Fibroblast of the aortic adventitia (primary cell): ENCODE data around the gene NUAK2. TPM values are rescaled to one million over a fixed set of nuclear protein-coding genes. Genes with fewer than 3 reads are reported as not detected.

Experiments used
- DNase-seq: peaks from one replicate; pipeline ENCODE4 v3.0.0-alpha.2; 2010; ENCODE audit warnings: low read depth
- H3K4me3 ChIP-seq: 2 replicates; pipeline ENCODE4 v1.5.1; 2011; ENCODE audit warnings: low read depth, mild to moderate bottlenecking, control low read depth, low read length, moderate library complexity
- total RNA-seq: library from RNA; depleted of rRNA; stranded (reverse); fragments of >200 nt; gene quantifications from 2 replicates; pipeline ENCODE4 v1.2.3, GENCODE V29; 2012; ENCODE audit warnings: low replicate concordance
- TF ChIP-seq, protein P1 (sequence below): IDR thresholded peaks from 2 replicates; pipeline ENCODE4 v1.5.1; 2011; ENCODE audit warnings: mild to moderate bottlenecking, low read length, control low read depth, inconsistent platforms; ENCODE audit not compliant: insufficient read depth

NUAK2 gene
- total RNA-seq, 1 donor = 2.9 TPM

DNA sequence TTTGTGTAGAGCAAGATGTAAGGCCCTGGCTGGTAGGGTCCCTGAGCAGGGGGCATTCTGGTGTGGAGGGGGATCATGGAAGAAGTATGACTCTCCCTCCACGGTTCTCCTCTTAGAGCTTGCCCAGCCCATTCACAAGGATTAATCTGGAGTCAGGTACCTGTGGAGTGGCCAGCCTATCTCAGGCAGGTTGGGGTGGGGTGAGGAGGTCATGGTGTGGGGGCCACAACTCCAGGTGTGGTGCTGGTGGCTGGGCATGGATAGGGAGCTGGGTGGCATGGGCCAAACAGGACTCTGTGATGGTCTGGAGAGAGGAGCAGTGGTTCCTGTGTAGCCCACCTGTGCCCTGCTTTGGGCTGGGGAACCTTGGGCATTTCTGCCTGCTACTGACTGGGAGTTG is 61.5 kb downstream of the NUAK2 start:
- DNase-seq = no peak
- TF ChIP-seq, protein P1, sequence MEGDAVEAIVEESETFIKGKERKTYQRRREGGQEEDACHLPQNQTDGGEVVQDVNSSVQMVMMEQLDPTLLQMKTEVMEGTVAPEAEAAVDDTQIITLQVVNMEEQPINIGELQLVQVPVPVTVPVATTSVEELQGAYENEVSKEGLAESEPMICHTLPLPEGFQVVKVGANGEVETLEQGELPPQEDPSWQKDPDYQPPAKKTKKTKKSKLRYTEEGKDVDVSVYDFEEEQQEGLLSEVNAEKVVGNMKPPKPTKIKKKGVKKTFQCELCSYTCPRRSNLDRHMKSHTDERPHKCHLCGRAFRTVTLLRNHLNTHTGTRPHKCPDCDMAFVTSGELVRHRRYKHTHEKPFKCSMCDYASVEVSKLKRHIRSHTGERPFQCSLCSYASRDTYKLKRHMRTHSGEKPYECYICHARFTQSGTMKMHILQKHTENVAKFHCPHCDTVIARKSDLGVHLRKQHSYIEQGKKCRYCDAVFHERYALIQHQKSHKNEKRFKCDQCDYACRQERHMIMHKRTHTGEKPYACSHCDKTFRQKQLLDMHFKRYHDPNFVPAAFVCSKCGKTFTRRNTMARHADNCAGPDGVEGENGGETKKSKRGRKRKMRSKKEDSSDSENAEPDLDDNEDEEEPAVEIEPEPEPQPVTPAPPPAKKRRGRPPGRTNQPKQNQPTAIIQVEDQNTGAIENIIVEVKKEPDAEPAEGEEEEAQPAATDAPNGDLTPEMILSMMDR = no peak
- H3K4me3 ChIP-seq = no peak overlapping the region

DNA sequence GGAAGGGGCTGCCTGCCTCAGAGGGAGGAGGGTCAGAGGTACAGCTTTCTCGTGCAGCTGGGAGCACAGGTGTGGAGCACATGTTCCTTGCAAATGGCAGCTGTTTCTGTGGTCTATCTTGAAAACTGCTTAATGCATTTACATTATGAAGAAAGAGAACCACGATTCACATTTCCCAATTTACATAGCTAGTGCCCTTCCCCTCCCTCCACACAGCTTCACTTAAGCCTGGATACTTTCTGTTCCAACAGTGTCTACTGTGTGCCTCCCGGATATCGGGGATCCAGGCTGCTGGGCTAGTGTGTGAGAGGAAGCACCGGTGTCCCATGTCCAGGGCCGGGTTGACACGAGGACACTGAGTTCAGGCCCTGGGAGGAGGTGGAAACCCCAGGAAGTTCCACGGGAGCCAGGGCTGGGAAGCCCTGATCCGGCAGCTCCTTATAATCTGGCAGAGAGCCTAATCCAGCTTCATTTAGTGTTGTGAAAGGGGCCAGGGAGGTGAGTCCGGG is 62.2 kb downstream of the NUAK2 start:
- H3K4me3 ChIP-seq = no peak overlapping the region
- TF ChIP-seq, protein P1 = no peak
- no peak for DNase-seq

DNA sequence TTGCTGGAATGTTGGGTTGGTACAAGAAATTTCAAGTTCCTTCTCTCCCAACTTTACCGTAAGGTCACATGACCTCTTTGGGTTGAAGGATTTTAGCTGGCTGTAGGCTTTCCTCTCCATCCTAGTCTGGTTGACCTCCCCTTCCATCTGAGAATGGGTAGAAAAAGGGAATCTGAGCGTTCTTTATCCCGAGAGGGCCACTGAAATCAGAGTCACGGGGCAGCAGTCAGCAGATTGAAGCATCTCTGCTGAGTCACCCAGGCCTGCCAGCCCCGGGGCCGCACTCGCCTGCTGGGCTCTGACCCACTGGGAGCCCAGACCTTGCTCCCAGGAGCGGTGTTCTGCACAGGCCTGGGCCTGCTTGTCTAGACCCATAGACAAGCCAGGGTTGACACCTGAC is 62.8 kb downstream of the NUAK2 start:
- TF ChIP-seq, protein P1 = no peak
- DNase-seq = no peak
- H3K4me3 ChIP-seq = no peak overlapping the region

DNA sequence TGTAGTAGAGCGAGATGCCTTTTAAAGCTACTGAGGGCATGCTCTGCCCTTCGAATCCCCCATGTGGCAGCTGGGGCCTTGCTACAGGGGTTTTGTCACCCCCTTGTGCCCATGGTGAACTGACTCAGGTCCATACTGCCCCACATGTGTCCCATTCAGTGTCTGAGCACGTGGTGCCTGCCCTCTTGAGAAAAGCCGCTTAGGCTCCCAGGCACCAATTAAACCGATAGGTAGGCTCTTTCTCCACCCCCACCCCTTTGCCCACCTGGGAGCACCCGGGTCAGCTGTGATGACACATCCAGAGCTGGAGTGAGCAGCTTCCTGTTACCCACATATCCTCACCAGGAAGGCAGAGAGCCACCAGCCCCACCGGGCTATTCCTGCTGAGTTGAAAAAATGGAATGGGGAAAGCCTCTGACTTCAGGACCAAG is 63.3 kb downstream of the NUAK2 start:
- TF ChIP-seq, protein P1 = no peak
- DNase-seq = no peak

DNA sequence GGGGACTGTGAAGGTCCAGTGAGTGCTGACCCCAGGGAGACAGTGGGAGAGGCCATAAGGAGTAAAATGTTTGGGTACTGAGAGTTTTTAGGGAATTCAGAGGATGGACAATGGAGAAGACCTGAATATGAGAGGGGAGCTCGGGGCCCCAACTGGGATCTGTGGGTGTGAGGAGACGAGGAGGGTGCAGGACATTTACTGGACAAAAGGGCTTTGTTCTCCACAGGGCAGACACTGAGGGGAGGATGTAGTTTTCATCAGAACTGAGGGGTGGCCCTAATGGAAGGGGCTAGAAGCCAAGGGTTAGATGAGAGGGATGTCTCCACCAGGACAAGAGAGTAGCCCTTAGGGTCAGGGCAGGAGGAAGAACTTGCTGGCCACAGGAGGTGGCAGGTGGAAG is 63.8 kb downstream of the NUAK2 start:
- H3K4me3 ChIP-seq = no peak overlapping the region
- TF ChIP-seq, protein P1 = no peak
- no peak for DNase-seq

More for the DNA sequence above, 63.3 kb downstream of the NUAK2 start:
- no peak overlapping the region for H3K4me3 ChIP-seq

DNA sequence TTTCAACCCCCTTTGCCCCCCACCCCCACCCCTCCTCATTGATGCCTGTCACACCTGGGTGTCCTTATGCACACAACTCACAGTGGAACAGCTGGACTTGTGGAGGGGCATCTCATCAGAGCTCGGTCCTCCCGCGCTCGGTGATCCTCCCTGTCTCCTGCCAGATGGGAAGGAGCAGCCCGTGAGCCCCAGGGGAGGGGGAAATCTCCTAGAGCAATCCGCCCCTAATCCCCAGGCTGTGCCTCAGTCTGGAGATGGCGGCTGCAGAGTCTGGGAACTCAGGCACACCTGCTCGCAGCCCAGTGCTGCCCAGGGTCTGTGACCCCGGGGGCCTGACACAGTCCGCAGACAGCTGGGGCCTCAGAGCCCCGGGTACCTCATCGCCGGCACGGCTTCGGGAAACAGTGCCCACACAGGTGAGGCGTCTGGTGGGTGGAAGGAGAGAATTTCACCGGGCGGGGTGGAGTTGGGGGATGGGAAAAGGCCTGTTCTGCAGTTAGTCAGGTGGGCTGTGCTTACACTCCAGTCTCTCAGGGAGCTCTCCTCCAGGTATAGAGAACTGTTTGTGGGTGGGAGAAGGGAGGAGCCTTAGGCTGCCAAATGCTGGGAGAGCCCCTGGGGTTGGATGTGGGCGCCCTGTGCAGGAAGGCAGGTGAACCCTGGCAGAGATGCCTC is 64.5 kb downstream of the NUAK2 start:
- DNase-seq = no peak
- no peak overlapping the region for H3K4me3 ChIP-seq
- TF ChIP-seq, protein P1 = no peak
